NCI-H2029 (cell line): ENCODE measurements around the gene POMC.
"Not testable (repeated sequence)": the region's sequence is repeated elsewhere in the genome, so short reads cannot be mapped to it uniquely, and the experiment has no call there.

Source experiments
- DNase-seq: peaks from one replicate; lab custom pipeline; 2025; lab: John Stamatoyannopoulos, UW

The POMC gene

DNA sequence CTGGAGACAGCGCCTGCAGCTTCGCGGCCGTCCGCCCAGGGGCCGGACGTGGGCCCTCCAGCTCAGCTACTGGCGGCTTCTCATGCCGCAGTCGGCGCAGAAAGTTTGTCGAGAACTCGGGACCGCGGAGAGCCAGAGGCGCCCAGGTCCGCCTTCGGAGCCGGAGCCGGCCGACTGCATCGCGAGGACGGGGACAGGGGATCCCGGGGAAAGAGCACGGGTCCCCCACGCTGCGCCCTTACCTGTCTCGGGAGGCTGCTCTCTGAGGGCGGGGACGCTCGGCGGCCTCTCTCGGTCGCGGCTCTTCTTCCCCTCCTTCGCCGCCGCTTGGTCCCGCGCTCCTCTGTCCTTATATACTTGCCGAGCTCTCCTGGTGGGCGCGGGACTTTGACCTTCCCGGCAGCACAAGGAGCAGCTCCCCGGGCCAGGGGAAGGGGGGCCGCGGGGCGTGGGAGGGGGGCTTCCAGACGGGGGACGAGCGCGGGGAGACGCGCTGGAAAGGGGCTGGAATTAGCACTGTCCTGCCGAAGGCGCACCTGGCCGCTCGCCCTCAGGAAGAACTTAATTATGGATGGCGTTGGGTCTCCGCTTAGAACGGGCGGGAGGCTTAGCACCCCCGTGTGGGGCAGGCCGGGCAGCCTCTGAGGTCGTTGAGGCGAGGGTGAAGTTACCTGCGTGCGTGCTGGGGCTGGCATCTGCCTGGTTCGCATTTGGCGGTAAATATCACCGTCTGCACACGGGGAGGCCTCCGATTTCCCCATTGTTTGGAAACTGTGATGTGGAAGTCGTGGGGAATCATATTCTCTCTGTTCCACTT, at the start of gene POMC:
POMC (minus strand) TSS at position 325 of the 817 bp plus-strand sequence. CDS start 3,808 bp downstream, outside the sequence.
- DNase-seq = no peak

DNA sequence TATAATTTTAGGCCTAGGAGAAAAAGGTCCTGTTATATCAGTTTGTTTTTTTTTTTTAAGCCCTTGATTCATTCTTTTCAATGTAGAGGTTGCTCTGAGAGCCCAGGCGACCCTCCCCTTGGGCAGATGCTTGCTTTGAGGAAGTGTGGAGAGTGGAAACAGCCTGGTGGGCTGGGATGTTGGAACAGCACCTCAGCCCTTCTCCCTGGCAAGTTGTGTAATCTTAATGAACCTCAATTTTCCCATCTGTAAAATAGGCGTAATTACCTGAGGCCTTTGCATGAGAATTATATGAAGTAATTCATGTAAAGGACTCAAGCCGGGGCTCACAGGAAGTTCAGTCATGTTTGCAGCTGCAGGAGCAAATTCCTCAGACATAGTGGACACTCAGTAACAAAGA, 49.7 kb upstream of the POMC start:
- no peak for DNase-seq

DNA sequence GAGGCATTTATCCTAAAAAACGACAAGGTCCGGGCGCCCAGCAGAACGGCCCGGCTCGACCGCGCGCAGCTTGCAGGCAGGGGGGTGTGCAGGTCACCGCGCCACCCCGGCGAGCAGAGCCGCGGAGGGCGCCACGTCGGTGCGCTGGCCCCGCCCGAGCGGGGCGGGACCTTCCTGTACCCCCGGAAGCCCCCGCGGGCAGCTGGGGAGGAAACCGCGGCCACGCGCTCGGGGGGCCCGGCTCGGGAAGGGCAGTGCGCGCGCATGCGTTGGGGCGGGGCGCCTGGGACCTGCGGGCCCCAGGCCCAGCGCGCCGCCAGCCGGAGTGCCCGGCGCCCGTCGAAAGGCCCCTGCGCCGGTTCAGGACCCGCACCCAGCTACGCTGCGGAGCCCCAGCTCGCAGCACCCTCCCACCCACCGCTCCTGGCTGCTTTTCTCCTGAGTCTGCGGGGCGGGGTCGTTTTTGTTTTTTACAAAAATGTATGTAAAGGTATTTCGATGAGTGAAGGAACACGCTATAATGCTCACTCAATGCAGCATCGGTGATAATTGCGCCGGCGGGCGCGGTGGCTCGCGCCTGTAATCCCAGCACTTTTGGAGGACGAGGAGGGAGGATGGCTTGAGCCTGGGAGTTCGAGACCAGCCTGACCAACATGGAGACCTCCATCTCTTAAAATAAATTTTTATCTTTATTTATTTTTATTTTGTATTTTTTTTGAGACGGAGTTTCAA, 47.7 kb upstream of the POMC start:
- no peak for DNase-seq

DNA sequence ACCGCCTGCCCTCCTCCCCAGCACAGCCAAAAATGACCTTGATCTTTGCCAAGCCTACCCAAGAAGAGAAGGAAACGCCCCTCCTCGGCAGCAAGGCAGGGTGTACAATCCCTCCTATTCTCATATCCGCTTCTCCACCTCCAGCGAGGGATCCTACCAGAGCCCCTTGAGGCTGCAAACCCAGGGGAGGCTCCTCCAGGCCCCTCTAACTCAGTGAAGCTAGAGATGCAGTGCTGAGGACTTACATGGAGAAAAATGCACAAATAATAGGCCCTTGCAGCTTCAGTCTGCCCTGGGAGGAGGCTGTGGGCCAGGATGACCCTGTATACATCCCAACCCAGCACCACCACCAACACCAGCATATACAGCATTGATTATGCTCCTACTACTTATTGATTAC, 46.9 kb upstream of the POMC start:
- DNase-seq = no peak

DNA sequence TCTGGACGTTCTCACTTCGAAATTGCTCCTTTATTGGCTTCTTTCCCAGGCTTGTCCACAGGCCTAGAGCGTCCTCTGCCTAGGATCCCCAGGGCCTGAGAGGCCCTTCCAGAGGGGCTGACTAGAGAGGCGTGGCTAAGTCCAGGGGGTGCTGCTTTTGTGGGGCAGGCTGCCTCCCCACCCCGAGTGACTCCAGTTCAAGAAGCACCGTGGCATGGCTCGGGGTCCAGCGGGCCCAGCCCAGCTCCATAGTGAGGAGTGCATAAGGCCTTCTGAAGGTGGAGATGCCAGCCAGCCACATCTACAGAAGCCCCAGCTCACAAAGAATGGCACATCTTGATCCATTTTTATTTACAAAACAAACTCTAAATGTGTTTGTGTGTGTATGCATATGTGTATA, 44.8 kb upstream of the POMC start:
- DNase-seq = no peak

DNA sequence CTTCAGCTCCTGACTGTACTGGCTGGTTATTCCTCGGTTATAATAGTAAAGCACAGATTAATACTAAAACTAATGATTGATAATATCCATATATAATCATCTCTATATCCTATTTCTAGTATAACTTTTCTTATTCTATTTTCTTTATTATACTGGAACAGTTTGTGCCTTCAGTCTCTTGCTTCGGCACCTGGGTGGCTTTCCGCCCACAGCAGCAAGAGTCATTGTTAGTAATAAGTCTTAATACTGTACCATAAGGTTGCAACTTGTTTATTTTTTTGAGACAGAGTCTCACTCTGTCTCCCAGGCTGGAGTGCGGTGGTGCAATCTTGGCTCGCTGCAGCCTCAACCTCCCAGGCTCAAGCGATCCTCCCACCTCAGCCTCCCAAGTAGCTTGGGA, 42.5 kb upstream of the POMC start:
- not testable (repeated sequence) for DNase-seq

DNA sequence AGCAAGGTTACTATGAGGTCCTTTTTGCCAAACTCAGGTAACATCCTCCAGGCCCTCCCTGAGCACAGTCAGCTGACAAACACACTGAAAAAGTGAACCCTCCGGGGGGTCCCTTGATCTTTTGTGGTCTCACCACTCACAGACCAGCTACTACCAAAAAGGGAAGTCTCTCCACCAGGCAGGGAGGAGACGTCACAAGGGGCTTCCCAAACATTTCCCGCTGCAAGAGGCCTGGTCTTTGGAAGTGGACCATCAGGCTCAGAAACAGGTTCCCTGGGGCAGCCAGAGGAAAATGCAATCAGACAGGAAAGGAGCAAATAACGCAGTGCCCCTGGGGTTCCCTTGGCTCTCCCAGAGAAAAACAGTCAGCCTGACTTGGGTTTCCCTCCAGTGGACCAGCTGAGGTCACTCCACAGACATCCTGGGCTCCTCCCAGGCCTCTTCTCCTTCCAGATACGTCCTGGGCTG, 38.7 kb upstream of the POMC start:
- no peak for DNase-seq

DNA sequence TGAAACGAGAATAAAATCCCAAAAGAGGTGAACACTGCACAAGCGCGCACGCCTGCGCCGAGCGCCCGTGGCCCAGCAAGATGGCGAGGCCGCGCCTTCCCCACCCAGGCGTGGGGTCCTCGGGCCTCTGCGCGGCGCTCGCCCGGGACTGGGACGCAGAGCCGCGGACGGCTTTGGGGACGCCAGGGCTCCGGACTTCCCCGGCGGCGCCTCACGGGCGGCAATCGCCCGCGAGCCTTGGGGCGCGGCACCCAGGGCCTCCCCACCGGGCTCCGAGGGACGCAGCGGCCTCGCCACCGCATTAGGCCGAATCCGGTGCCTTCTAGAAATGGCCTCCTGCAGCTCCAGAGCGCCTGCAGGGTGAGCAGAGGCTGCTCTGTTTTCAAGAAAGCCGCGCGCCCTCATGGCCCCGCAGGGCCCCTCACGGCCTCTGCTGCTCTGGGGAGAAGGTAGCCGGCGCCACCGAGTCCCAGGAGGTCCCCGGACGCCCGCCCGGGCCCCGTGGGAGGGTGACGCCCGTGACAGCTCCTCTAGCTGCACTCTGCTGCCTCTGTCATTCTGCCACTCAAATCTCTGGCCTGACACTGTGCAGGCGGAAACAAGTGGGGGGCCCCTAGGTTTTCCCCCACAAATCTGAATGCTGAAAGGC, 35.9 kb upstream of the POMC start:
- no peak for DNase-seq

DNA sequence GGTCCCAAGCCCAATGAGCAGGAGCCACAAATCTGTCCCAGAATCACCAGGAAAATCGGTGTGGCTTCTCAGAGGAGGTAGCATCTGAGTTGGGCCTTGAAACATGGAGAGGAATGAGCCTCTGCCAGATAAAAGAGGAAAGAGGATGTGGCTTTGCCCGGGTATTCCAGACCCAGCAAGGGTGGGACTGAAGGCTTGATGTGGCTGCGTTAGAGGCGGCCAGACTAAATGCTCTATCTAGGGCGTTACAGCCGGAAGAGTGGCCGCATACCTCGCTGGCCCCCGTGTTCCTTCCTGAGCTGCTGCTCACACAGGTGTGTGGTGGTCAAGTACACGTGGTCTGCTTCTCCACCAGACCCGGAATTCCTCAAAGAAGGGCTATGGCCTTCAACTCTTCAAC, 33.9 kb upstream of the POMC start:
- no peak for DNase-seq

DNA sequence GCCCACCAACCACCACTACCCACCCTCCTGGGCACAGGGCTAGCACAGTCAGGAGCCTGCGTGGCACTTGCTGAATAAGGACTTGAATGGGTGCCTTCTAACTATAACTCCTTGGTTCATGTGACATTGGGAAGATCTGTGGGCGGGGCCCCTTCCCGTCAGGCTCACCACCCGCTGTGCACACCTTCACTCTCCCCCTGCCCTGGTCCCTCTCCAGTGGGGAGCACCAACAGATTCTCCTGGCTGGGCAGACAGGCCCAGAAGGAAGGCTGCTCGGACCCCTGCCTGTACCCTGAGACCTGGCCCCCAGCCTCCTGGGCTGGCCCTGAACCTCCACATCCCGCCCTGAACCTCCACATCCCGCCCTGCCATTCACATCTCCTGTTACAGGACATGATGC, 33.4 kb upstream of the POMC start:
- no peak for DNase-seq

DNA sequence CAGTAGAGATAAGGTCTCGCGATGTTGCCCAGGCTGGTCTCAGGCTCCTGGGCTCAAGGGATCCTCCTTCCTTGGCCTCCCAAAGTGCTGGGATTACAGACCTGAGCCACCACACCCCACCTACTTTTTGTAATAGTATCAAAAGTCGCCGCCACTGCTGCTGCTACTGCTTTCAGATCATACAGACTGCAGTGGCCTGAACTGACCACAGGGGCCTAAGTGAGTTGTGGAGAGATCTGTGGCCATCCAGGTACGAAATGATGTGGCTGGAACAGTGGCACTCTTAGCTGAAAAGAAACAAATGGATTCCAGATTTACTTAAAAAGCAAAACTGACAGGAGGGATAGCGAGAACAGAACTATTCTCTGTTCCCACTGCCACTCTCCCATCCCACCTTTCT, 32.9 kb upstream of the POMC start:
- DNase-seq = no peak

DNA sequence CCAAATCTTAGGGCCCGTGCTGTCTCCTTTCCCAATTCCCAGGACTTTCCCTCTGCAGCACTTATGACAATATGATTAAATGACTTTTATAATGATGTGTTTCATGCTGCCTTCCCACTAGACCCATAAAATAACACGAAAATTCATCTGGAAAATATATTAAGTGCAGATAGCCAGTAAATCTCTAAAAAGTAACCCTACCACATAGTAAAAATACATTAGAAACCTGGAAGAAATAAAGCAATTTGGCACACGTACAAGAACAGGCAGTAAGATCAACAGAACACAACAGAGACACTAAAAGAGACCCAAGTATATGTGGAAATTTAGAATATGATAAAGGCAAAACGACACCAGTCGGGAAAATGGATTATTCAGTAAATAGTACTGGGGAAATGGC, 30.2 kb upstream of the POMC start:
- no peak for DNase-seq

DNA sequence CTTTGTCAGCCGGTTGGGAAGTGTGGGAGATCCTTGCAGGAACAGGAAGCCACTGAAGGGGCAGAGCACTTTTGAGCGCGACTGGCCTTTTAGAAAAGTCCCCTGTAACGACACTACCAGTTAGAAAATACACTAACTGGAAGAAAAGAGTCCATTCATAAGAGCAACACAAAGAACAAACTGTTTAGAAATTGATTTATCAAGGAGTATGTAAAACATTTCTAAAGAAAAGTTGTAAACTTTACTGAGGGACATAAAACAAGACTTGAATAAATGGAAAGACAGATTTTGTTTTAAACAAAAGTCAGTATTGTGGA, 29.8 kb upstream of the POMC start:
- DNase-seq = no peak

DNA sequence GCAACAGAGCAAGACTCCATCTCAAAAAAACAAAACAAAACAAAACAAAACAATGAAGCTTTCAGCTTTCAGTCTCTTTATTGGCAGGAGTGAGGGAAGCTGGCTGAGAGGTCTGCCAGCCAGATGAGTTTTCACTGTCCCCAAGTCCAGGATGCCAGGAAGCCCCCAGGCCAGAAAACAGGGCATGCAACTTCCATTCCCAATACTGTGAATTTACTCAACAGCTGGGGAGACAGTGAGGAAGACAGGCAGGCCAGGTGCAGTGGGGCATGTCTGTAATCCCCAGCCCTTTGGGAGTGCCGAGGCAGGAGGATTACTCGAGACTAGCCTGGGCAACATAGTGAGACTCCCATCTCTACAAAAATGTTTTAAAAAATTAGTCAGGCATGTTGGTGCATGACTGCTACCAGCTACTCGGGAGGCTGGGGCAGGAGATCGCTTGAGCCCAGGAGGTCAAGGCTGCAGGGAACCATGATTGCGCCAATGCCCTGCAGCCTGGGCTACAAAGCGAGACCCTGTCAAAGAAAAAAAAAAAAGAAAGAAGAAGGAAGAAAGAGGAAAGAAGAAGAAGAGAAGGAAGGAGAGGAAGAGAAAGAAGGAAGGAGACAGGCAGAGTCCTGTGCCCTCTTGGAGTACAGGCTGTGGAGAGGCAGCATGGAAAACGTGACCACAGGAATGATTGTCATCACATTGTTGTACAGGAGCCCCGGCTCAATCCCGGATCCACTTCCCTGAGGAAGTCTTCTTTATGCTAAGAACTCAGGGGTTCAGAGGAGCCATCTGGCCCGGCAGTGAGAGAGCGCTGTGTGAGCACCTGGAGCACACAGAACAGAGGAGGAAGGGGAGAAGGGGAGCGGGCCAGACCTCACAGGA, 29.2 kb upstream of the POMC start:
- no peak for DNase-seq

DNA sequence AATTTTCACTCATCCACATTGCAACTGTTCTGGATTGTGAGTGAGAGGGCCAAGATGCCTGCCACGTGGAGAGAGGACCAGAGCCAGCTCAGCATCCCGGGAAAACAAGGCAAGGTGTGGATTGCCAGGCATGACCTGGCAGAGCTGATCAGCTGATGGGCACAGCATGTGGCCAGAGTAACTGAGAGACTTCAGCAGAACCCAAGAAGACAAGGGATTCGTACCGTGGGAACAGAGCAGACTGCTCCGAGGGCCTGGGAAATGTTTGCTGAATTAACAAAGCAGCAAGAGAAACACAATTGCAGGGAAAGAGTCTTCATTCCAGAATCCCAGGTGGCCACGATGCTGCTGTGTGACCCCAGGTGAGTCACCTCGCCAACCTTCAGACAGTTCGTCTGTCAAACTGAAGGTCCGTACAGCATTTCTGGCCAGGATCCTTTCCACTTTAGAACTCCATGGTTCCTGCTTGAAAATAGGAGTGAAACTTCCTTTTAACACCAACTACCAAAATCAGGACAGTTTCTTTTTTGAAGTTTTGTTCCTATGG, 26.3 kb upstream of the POMC start:
- no peak for DNase-seq

DNA sequence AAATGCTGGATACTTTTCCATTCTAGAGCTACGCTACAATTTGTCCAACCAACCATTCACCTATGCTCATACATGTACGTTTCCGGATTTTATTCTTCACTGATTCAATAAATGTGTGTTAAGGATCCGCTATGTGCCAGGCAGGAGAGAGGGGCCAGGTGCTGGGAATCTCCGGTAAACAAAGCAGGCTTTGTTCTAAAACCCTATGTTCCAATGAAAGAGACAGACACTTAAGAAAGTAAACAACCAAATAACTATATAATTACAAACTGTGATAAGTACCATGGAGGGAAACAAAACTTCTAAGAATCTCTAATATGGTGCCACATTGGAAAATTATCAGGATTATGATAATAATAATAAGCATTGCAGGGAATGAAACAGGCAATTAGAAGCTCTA, 22.2 kb upstream of the POMC start:
- peak; percentile 30 for DNase-seq

DNA sequence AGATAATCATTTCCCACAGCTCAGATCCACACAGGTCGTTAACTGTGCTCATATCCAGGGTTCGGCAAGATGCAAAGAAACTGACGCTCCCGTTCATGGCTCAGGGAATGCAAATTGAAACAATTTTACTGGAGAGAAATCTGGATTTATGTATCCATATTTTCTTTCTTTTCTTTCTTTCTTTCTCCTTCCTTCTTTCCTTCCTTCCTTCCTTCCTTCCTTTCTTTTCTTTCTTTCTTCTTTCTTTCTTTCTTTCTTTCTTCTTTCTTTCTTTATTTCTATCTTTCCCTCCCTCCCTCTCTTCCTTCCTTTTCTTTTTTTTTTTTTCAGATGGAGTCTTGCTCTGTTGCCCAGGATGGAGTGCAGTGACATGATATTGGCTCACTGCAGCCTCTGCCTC, 20.0 kb upstream of the POMC start:
- no peak for DNase-seq

DNA sequence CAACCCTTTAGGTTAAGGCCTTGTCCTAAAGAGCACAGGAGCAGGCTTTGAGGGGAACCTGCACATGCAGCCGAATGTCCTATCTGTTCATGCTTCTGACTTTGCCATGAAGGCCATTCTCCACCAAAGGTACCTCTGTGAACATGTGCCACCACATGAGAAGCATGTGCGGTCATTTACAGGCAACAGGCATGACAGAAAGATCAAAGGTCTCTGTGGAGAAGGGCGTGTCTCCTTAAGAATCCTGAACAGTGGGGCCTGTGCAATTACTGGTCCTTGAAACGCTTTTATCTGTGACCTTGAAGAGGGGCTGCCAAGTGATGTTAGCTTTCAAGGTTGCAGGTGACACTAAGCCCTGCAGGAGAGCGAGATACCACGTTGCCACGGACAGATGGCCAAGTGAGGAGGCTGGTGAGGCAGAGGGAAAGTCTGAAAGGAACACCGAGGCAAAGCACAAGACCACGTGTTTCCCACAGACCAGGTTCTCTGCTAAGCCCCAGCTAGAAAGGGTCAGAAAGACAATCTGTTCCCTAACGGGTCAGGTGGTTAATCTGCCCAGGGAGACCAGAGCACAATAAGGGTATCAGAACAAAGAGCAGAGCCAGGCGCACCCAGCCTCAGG, 19.5 kb upstream of the POMC start:
- DNase-seq = no peak

DNA sequence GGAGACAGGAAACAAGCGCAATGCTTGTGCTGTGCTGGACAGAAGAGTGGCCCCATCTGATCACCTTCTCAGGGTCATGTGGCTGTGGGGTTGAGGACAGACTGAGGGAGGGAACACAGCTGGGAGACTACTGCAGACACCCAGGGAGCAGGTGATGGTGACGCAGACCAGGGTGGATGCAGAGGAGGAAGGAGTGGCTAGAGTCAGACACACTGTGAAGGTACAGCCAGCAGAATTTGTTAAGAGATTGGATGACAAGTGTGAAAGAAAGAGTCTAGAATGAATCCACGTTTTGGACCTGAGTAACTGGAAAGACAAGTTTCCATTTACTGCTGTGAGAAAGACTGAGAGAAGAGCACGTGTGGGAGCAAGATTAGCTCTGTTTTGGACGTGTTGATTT, 15.9 kb upstream of the POMC start:
- DNase-seq = no peak

DNA sequence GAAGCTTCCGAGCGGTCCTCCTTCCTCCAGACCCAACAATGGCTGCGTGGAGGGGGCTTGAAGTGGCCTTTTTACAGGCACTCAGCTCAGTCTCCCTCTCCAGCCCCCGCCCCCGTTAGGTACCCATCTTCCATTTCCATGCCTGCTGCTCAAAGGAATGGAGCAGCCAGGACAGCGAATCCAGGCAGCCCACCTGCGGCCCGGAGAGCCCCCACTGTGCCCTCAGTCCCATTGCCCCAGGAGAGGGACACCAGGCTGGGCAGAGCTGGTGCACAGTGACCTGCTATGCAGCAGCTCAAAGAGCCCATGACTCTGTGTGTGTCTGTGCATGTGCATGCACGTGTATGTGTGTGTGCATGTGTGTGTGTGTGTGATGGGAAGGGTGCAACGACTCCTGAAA, 10.6 kb upstream of the POMC start:
- DNase-seq = no peak

DNA sequence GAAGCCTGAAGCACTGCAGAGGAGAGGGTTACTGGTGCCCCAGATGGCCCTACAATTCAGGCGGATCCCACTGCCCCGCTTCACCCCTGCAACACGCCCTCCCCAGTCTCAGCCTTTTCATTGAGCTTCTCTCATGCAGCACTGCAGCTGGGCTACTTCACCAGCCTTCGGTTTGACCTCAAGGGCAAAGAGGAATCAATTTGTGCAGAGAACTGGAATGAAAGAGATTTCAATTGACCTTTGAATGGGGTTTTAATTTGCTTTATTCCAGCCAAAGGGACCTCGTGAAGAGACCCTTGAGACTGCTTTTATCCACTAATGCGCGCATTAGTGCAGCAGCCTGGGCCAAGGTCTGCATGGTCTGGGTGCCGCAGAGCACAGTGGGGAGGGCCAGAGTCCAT, 8.8 kb upstream of the POMC start:
- no peak for DNase-seq
